Iris pigment epithelial cell (primary cell): ENCODE measurements around the gene CKB.
A peak's percentile ranks its signal among the peaks of the same experiment; 100 is the strongest.

ENCODE experiments used
- DNase-seq: peaks from one replicate; pipeline ENCODE4 v3.0.0-alpha.2; 2011; ENCODE audit warnings: low read depth

CKB gene

DNA sequence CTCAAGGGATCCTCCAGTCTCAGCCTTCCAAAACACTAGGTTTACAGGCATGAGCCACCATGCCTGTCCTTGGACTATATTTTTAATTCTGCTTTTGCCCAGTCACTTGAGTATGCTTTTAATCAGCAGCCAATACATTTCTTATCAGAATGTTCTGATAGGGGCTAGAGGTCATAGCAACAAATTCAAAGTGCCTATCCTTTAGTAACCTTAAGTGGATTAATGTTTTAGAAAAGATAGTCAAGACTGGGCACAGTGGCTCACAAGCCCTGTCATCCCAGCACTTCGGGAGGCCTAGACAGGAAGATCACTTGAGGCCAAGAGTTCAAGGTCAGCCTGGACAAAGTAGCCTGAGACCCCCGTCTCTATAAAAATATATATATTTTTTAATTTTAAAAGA, 37.1 kb downstream of the CKB start:
- no peak for DNase-seq

DNA sequence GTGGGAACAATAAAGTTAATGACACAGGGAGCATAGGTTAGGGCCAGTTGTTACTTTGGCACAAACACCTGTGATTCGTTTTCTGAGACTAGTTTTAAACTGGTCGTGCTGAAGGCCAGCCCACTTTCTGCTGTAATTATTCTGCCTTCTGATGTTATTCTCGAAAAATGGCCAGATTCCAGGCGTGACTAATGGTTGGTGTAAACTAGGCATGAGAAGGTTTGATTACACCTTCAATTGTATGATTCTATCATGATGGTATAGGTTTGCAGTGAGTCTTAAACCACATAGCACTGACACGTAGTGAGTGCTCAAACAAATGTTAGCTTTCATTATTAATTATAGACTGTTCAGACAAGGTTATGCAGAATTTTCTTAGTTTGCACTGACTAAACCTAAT, 39.0 kb downstream of the CKB start:
- peak; percentile 88 for DNase-seq

- DNase-seq, result no peak
These were observed 42.0 kb downstream of the CKB start for GRCh38 chr14:103480595-103480994.

DNA sequence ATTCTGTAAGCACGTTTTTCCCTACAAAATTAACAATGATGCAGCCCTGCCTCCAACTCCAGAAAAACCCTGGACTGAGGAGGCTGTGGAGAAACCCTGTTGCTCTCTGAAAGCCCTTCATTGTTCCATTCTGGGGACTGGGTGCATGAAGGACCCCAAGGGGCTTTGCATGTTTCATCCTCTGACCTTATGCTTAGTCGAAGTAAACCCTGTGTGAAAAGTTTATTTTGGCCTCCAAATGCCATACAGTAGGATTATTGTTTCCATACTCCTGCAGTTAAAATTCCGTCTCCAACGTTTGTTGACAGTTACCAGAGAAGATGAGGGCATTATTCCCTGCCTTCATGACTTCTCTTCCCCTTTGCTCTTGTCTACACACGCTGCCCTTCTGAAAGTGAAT, 46.0 kb downstream of the CKB start:
- DNase-seq, result no peak

DNA sequence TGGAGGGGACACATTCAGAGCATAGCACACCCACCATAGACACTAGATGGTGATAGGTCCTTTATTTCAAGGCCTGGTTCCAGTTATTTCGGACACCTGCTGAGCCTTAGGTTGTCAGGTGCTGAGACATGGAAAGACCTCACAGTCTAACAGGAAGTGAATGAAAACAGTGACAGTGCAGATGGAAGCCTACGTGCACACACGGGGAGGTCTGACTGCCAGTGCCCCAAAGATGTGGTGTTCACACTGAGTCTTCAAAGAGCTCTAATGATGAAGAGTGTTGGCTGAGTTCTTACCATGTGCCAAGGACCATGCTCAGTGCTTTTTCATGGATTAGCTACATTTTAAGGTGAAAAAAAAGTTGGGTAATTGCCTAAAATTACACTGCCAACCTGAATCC, 46.6 kb downstream of the CKB start:
- no peak for DNase-seq

GRCh38 chr14:103474893-103475292, 47.7 kb downstream of the CKB start:
- no peak for DNase-seq

DNA sequence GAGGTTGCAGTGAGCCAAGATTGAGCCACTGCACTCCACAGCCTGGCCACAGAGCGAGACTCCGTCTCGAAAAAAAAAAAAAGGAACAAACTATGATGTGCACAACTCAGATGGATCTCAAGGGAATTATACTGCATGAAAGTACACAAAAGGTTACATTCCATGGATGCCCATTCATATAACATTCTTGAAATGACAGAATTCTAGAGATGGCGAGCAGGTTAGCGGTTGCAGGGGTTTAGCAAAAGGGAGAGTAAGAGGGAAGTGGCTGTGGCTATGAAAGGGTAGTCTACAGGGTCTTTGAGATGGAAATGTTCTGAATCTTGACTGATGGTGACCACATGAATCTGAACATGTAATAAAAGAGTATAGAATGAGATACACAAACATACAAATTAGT, 49.7 kb downstream of the CKB start:
- peak; percentile 28 for DNase-seq
